GM23338 (cell line): Measurements from ENCODE around the gene CHTF8. TPM values are rescaled to one million over a fixed set of nuclear protein-coding genes. Genes with fewer than 3 reads are reported as not detected.

Experiments
- ATAC-seq: fragments of 200-7000 bp; cut with Tn5 transposase; 3 replicates; pipeline ENCODE4 v1.9.1; 2020
- DNase-seq: peaks from one replicate; pipeline ENCODE4 v3.0.0-alpha.2; 2015; ENCODE audit warnings: low spot score
- H2AFZ ChIP-seq: fragments of 200-600 bp; sonication (generic); 2 replicates; pipeline ENCODE4 v1.8.0; 2016; ENCODE audit warnings: antibody characterized with exemption, mild to moderate bottlenecking, moderate library complexity
- H3F3A ChIP-seq: fragments of 200-600 bp; sonication (generic); replicated peaks from 2 replicates; pipeline ENCODE4 v1.8.0; 2017; ENCODE audit warnings: antibody characterized with exemption, mixed run types, low read depth
- H3K27ac ChIP-seq: fragments of 200-600 bp; sonication (generic); 2 replicates; pipeline ENCODE4 v1.6.1; 2016; ENCODE audit warnings: low read depth
- H3K27me3 ChIP-seq: fragments of 200-600 bp; sonication (generic); 2 replicates; pipeline ENCODE4 v1.8.0; 2016; ENCODE audit warnings: mild to moderate bottlenecking, mixed run types, moderate library complexity; ENCODE audit not compliant: insufficient read depth
- H3K36me3 ChIP-seq: fragments of 200-600 bp; sonication (generic); 2 replicates; pipeline ENCODE4 v1.8.0; 2016; ENCODE audit warnings: mild to moderate bottlenecking; ENCODE audit not compliant: insufficient read depth
- H3K4me1 ChIP-seq: fragments of 200-600 bp; sonication (generic); 2 replicates; pipeline ENCODE4 v1.8.0; 2016; ENCODE audit warnings: mild to moderate bottlenecking, moderate library complexity; ENCODE audit not compliant: insufficient read depth
- H3K4me2 ChIP-seq: fragments of 200-600 bp; sonication (generic); 2 replicates; pipeline ENCODE4 v1.7.1; 2017; ENCODE audit warnings: mixed run types
- H3K4me3 ChIP-seq: fragments of 200-600 bp; sonication (generic); 2 replicates; pipeline ENCODE4 v1.6.1; 2016; ENCODE audit warnings: mixed run types
- H3K79me2 ChIP-seq: fragments of 200-600 bp; sonication (generic); replicated peaks from 2 replicates; pipeline ENCODE4 v1.8.0; 2017; ENCODE audit warnings: mild to moderate bottlenecking; ENCODE audit not compliant: insufficient read depth
- H3K9me2 ChIP-seq: fragments of 200-600 bp; sonication (generic); 2 replicates; pipeline ENCODE4 v1.8.0; 2017; ENCODE audit not compliant: insufficient read depth
- H4K20me1 ChIP-seq: fragments of 200-600 bp; sonication (generic); replicated peaks from 2 replicates; pipeline ENCODE4 v1.8.0; 2017; ENCODE audit warnings: mild to moderate bottlenecking; ENCODE audit not compliant: insufficient read depth
- H3K27ac Mint-ChIP-seq: 2 replicates; pipeline ENCODE4 v1.8.0; 2020; ENCODE audit warnings: inconsistent platforms, mild to moderate bottlenecking, moderate library complexity, mixed read lengths
- H3K27me3 Mint-ChIP-seq: 3 replicates; pipeline ENCODE4 v1.8.0; 2022; ENCODE audit warnings: low read depth, mild to moderate bottlenecking, moderate library complexity, mixed read lengths, inconsistent platforms; ENCODE audit not compliant: insufficient read depth, poor library complexity
- H3K36me3 Mint-ChIP-seq: 3 replicates; pipeline ENCODE4 v1.8.0; 2021; ENCODE audit warnings: low read depth, mild to moderate bottlenecking, inconsistent platforms, moderate library complexity, mixed read lengths
- H3K4me1 Mint-ChIP-seq: 3 replicates; pipeline ENCODE4 v1.8.0; 2020; ENCODE audit warnings: mild to moderate bottlenecking, inconsistent platforms, mixed read lengths
- H3K4me3 Mint-ChIP-seq: 3 replicates; pipeline ENCODE4 v1.8.0; 2021; ENCODE audit warnings: moderate library complexity, mild to moderate bottlenecking, inconsistent platforms, mixed read lengths
- H3K9me3 Mint-ChIP-seq: 3 replicates; pipeline ENCODE4 v1.8.0; 2020; ENCODE audit warnings: moderate library complexity, mild to moderate bottlenecking, inconsistent platforms, mixed read lengths
- CREB1 ChIP-seq: fragments of 250-450 bp; sonication (Bioruptor Pico); IDR thresholded peaks from 2 replicates; pipeline ENCODE4 v1.5.0; 2020; ENCODE audit warnings: low read depth, mild to moderate bottlenecking, moderate library complexity
- CTCF ChIP-seq, 2 experiments: fragments of 200-600 bp in 1 of 2; sonication (generic) in 1 of 2; conservative IDR thresholded peaks; 2 replicates each; pipeline versions ENCODE4 v1.5.1 to v1.6.1; 2016 to 2017; ENCODE audit warnings: antibody characterized with exemption in 2 of 2, low read depth in 2 of 2, mild to moderate bottlenecking in 2 of 2, moderate library complexity in 1 of 2
- ETS1 ChIP-seq: IDR thresholded peaks from 2 replicates; pipeline ENCODE4 v1.6.1; 2016; ENCODE audit warnings: antibody characterized with exemption
- EZH2 ChIP-seq: fragments of 200-600 bp; sonication (generic); IDR thresholded peaks from one replicate; pipeline ENCODE4 v1.8.0; 2017; ENCODE audit warnings: antibody characterized with exemption, mild to moderate bottlenecking, low read depth; ENCODE audit not compliant: unreplicated experiment
- EZH2phosphoT487 ChIP-seq: fragments of 200-600 bp; sonication (generic); IDR thresholded peaks from one replicate; pipeline ENCODE4 v1.8.1; 2018; ENCODE audit warnings: antibody characterized with exemption; ENCODE audit not compliant: unreplicated experiment
- JUNB ChIP-seq: IDR thresholded peaks from one replicate; pipeline ENCODE4 v1.6.1; 2016; ENCODE audit warnings: antibody characterized with exemption; ENCODE audit not compliant: unreplicated experiment
- NANOG ChIP-seq: IDR thresholded peaks from 2 replicates; pipeline ENCODE4 v1.6.1; 2016; ENCODE audit warnings: antibody characterized with exemption, borderline replicate concordance
- POLR2AphosphoS5 ChIP-seq: IDR thresholded peaks from 2 replicates; pipeline ENCODE4 v1.6.1; 2016; ENCODE audit warnings: antibody characterized with exemption, low read depth
- REST ChIP-seq: IDR thresholded peaks from one replicate; pipeline ENCODE4 v1.6.1; 2018; ENCODE audit warnings: antibody characterized with exemption; ENCODE audit not compliant: unreplicated experiment
- STAT1 ChIP-seq: IDR thresholded peaks from one replicate; pipeline ENCODE4 v1.6.1; 2016; ENCODE audit warnings: antibody characterized with exemption; ENCODE audit not compliant: unreplicated experiment
- ZNF114 ChIP-seq: fragments of 250-450 bp; sonication (Bioruptor Pico); IDR thresholded peaks from 2 replicates; pipeline ENCODE4 v1.5.0; 2020; ENCODE audit warnings: mild to moderate bottlenecking, moderate library complexity
- ZNF331 ChIP-seq: fragments of 250-450 bp; sonication (Bioruptor Pico); IDR thresholded peaks from 2 replicates; pipeline ENCODE4 v1.5.0; 2020; ENCODE audit warnings: low read depth, mild to moderate bottlenecking, moderate library complexity
- ZNF462 ChIP-seq: fragments of 250-450 bp; sonication (Bioruptor Pico); IDR thresholded peaks from 2 replicates; pipeline ENCODE4 v1.5.0; 2020; ENCODE audit warnings: mild to moderate bottlenecking, moderate library complexity
- polyA plus RNA-seq: library from polyadenylated mRNA; unstranded; fragments of >200 nt; fragmentation: Nextera tagmentation; extraction: Ambion mirVana; gene quantifications from 2 replicates; pipeline ENCODE4 v1.2.1, GENCODE V29; 2016
- total RNA-seq: library from RNA; depleted of rRNA; stranded (reverse); fragments of >200 nt; shearing (Covaris generic); gene quantifications from 2 replicates; pipeline ENCODE4 v1.2.3, GENCODE V29; 2014

Gene CHTF8
- total and polyA plus RNA-seq, 2 experiments from 2014 or later = 24.4 to 155 TPM

GRCh38 chr16:69143116-69143515 lies 10.7 kb upstream of the CHTF8 start:
- TF ChIP-seq JUNB (no peak), CTCF (conservative IDR thresholded peaks at IDR 0.05; ENCODE audit: low read depth in 2 of 2) (no peak), EZH2 (no peak), CREB1 (CRISPR knock-in tag) (no peak), ZNF331 (CRISPR knock-in tag) (no peak), REST (no peak), ZNF462 (CRISPR knock-in tag) (no peak), POLR2AphosphoS5 (no peak), ZNF114 (CRISPR knock-in tag) (no peak), ETS1 (no peak), STAT1 (no peak), NANOG (no peak), EZH2phosphoT487 (no peak)
- Histone ChIP-seq H3K4me1 (no peaks in the 10 kb centered on the region), H3K79me2 (peaks cover 69% of the 10 kb centered on the region), H4K20me1 (peaks cover 21% of the 10 kb centered on the region), H3K27ac (no peak overlapping the region), H3K4me2 (no peak overlapping the region), H3K4me3 (no peak overlapping the region), H3K36me3 (peaks cover 77% of the 10 kb centered on the region), H3K27me3 (no peaks in the 10 kb centered on the region), H3K9me2 (no peaks in the 10 kb centered on the region), H2AFZ (no peak overlapping the region), H3F3A (peaks cover 30% of the 10 kb centered on the region)
- H3K4me3 Mint-ChIP-seq = no peak overlapping the region
- no peaks in the 10 kb centered on the region for H3K9me3 Mint-ChIP-seq
- H3K27ac Mint-ChIP-seq = no peak overlapping the region
- no peak for DNase-seq
- no peaks in the 10 kb centered on the region for H3K27me3 Mint-ChIP-seq
- H3K4me1 Mint-ChIP-seq = no peaks in the 10 kb centered on the region
- H3K36me3 Mint-ChIP-seq = peaks cover 83% of the 10 kb centered on the region
- ATAC-seq = no peak
